ENCODE data around the gene HGD.

DNA sequence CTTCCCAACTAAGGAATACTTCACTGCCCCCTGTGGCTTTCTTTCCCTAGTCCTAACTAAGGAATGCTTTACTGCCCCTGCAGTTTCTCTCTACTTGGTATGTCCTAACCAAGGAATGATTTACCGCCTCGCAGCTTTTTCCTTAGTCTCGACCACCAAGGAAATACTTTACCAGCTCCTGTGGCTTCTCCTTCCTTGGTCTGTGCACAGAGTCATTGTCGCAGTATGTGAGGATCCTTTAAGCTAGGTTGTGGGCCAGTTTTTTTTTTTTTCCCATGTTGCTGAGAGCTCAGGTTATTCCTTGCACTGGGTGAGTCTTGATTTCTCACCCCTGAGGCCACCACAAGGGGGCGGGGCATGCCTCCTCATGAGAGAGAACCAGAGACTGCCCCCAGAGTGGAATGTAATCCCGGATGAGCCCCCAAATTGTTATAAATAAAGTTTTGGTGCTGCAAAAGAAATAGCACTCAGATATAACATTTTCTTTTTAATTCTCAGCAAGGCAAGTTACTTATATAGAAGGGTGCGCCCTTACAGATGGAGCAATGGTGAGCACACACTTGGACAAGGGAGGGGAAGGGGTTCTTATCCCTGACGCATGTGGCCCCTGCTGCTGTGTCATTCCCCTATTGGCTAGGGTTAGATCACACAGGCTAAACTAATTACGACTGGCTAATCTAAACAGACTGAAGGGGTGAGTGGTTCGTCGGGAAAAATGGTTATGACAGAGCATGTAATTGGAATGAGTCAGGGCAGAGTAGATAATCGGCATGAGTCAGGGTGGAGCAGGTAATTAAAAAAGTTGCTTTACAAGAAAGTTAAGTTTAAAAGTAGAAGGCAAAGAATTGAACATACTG is 58.9 kb downstream of the HGD start:
- TF ChIP-seq, protein P1, sequence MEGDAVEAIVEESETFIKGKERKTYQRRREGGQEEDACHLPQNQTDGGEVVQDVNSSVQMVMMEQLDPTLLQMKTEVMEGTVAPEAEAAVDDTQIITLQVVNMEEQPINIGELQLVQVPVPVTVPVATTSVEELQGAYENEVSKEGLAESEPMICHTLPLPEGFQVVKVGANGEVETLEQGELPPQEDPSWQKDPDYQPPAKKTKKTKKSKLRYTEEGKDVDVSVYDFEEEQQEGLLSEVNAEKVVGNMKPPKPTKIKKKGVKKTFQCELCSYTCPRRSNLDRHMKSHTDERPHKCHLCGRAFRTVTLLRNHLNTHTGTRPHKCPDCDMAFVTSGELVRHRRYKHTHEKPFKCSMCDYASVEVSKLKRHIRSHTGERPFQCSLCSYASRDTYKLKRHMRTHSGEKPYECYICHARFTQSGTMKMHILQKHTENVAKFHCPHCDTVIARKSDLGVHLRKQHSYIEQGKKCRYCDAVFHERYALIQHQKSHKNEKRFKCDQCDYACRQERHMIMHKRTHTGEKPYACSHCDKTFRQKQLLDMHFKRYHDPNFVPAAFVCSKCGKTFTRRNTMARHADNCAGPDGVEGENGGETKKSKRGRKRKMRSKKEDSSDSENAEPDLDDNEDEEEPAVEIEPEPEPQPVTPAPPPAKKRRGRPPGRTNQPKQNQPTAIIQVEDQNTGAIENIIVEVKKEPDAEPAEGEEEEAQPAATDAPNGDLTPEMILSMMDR (IDR thresholded peaks at IDR 0.05), result no peak
- TF ChIP-seq POLR2A (IDR thresholded peaks at IDR 0.05), result no peak
